Transverse colon (tissue), 4 donors: Measurements from ENCODE around the gene RBM3. TPM values are rescaled to one million over a fixed set of nuclear protein-coding genes. Genes with fewer than 3 reads are reported as not detected.

Source experiments
- DNase-seq: peaks from one replicate; pipeline ENCODE4 v3.0.0-alpha.2; 2019
- H3K27ac ChIP-seq, 4 donors: fragments of 200-600 bp; sonication (generic); 2 replicates each; pipeline ENCODE4 v1.5.1; 2016 to 2018; ENCODE audit warnings: inconsistent platforms in 4 of 4
- H3K27me3 ChIP-seq: fragments of 200-600 bp; sonication (generic); 2 replicates; pipeline ENCODE4 v1.5.1; 2017; ENCODE audit warnings: inconsistent platforms
- H3K36me3 ChIP-seq, 4 donors: fragments of 200-600 bp; sonication (generic); 2 replicates each; pipeline ENCODE4 v1.5.1; 2017 to 2019; ENCODE audit warnings: inconsistent platforms in 4 of 4
- H3K4me1 ChIP-seq, 4 donors: fragments of 200-600 bp; sonication (generic); 2 replicates each; pipeline ENCODE4 v1.5.1; 2017 to 2020; ENCODE audit warnings: inconsistent platforms in 4 of 4
- H3K4me3 ChIP-seq, 4 donors: fragments of 200-600 bp; sonication (generic); 1 replicate in 1 of 4; 2 replicates in 3 of 4; pipeline versions ENCODE4 v1.5.1 to v1.6.1; 2017 to 2019; ENCODE audit warnings: inconsistent platforms in 4 of 4
- H3K9me3 ChIP-seq, 2 donors: fragments of 200-600 bp; sonication (generic); 2 replicates each; pipeline ENCODE4 v1.5.1; 2017 to 2019; ENCODE audit warnings: inconsistent platforms in 2 of 2
- EP300 ChIP-seq: sonication (generic); formaldehyde crosslinking; IDR thresholded peaks from one replicate; pipeline ENCODE4 v1.6.1; 2017; ENCODE audit warnings: antibody characterized with exemption, low read depth
- POLR2A ChIP-seq: fragments of 450-650 bp; IDR thresholded peaks from one replicate; pipeline ENCODE4 v1.6.1; 2016; ENCODE audit warnings: antibody characterized with exemption, mild to moderate bottlenecking, moderate library complexity
- POLR2AphosphoS5 ChIP-seq, 3 donors: sonication (generic); formaldehyde crosslinking; IDR thresholded peaks; one replicate each; pipeline ENCODE4 v1.6.1; 2016; ENCODE audit warnings: antibody characterized with exemption in 3 of 3
- WGBS, 2 donors: methylation state at CpG; one replicate each; pipeline ENCODE4 v1.1.5; 2018; ENCODE audit warnings: low coverage in 1 of 2; 5-methylcytosine and 5-hydroxymethylcytosine counted together
- in situ Hi-C, 4 donors: fragments of 200-750 bp; cut with MboI; loops; one replicate each; pipeline versions ENCODE4 v1.15.0 to v1.15.1; 2017; ENCODE audit warnings: low sequenced_read_pairs in 3 of 4, low pct_ligation_motif_present in 1 of 4, low pct_unique_long_range_greater_than_20kb in 1 of 4
- intact Hi-C: fragments of 100-400 bp; cut with DNase I; formaldehyde crosslinking; loops from one replicate; pipeline ENCODE4 v1.15.1; 2023; ENCODE audit warnings: low total_unique reads
- total RNA-seq, 4 donors: library from RNA; depleted of rRNA; stranded (reverse); fragments of >200 nt; gene quantifications; one replicate each; pipeline ENCODE4 v1.1.0, GENCODE V29; 2016
- TF ChIP-seq, protein P1 (sequence below), 5 experiments: fragments of 200-600 bp in 3 of 5; fragments of 450-650 bp in 2 of 5; sonication (generic) in 3 of 5; IDR thresholded peaks; 1 replicate in 2 of 5; 2 replicates in 3 of 5; pipeline ENCODE4 v1.5.1; 2016 to 2017; ENCODE audit warnings: antibody characterized with exemption in 5 of 5, inconsistent platforms in 3 of 5, mild to moderate bottlenecking in 2 of 5, moderate library complexity in 1 of 5

RBM3 gene
- total RNA-seq, 4 donors from 2014 or later: 65.7 to 157 (median 127) TPM

DNA sequence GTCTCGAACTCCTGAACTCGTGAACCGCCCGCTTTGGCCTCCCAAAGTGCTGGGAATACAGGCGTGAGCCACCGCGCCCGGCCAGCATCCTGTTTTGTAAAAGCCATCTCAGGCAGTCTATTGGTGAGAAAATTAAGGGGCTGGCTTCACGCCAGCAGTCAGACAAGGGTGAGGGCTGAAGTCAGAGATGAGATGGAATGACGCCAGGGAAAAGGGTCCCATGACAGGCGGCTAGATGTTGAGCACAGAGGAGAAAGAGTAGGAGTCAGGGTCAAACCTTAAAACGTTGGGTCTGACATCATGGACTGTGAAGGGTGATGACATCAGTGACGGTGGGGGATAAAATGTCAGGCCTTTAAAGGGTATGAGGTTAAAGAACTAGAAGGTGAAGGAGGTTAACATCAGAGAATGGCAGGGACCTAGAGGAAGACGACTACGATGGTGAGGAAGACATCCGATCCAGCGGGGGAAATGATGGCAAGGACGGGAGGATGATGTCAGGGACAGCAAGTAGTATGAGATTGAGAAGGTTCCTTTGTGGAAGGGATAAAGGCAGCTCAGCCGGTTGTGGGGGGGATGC, 504 bp upstream of the RBM3 start:
- WGBS, 2 donors: 0 to 55% methylated on average over 3 to 19 of the region's 19 CpGs
- Histone ChIP-seq H3K27me3 (no peaks in the 10 kb centered on the region), H3K36me3 (peaks cover 0 to 16% (median 5%) of the 10 kb centered on the region in 4 donors), H3K4me1 (peaks cover 9 to 15% (median 12%) of the 10 kb centered on the region in 4 donors), H3K4me3 (peak overlapping the region in 3 of 4 donors; percentile 63 to 90 (median 84)), H3K27ac (peak overlapping the region; percentile 96 to 99 (median 98)), H3K9me3 (no peaks in the 10 kb centered on the region)
- TF ChIP-seq POLR2A: no peak
- DNase-seq: peak; percentile 29
- in situ Hi-C loops: no loop called here
- intact Hi-C loops: no loop called here

DNA sequence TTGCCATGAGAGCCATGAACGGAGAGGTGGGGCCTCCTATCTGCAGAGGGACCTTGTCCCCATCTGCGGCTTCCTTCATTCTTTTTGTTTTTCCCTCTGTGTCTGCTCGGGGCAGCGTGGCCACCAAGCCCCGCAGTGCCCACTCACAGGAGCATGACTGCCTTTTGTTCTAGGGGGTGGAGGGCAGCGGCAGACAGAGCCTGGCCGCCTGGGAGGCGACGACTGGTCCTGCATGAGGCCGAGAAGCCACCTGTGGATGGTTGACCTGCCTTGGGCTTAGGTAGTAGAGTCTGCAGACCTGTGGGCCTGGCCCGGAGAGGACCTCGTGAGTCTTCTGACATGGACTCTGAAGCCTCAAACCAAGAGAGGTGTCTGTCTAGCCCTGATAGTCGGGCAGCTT, 1.4 kb downstream of the RBM3 start:
- in situ Hi-C loops: no loop called here

DNA sequence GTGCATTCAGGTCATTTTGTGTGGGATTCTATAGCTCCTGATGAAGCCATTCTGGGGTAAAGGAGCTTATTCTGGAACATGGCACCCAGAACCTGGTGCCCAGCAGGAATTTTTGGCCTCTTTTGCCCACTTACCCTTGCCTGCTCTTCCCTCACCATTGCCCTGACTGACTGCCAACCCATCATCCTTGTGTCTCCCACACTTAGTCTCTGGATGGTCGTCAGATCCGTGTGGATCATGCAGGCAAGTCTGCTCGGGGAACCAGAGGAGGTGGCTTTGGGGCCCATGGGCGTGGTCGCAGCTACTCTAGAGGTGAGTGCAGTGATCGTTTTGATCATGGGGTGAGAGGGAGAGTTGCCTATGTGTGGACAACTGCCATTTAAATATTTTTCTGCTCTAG, 1.8 kb downstream of the RBM3 start:
- in situ Hi-C loops: no loop called here
- TF ChIP-seq POLR2AphosphoS5 (IDR thresholded peaks at IDR 0.05): no peak
- TF ChIP-seq, protein P1, sequence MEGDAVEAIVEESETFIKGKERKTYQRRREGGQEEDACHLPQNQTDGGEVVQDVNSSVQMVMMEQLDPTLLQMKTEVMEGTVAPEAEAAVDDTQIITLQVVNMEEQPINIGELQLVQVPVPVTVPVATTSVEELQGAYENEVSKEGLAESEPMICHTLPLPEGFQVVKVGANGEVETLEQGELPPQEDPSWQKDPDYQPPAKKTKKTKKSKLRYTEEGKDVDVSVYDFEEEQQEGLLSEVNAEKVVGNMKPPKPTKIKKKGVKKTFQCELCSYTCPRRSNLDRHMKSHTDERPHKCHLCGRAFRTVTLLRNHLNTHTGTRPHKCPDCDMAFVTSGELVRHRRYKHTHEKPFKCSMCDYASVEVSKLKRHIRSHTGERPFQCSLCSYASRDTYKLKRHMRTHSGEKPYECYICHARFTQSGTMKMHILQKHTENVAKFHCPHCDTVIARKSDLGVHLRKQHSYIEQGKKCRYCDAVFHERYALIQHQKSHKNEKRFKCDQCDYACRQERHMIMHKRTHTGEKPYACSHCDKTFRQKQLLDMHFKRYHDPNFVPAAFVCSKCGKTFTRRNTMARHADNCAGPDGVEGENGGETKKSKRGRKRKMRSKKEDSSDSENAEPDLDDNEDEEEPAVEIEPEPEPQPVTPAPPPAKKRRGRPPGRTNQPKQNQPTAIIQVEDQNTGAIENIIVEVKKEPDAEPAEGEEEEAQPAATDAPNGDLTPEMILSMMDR (IDR thresholded peaks at IDR 0.05): no peak
- no peak for TF ChIP-seq POLR2A
- no peak for TF ChIP-seq EP300
- Histone ChIP-seq H3K27ac (peak overlapping the region in 3 of 4 donors; percentile 97 to 99 (median 99)), H3K9me3 (no peaks in the 10 kb centered on the region), H3K36me3 (peaks cover 0 to 16% (median 5%) of the 10 kb centered on the region in 4 donors), H3K27me3 (no peaks in the 10 kb centered on the region), H3K4me3 (peak overlapping the region in 2 of 4 donors; percentile 63 to 90), H3K4me1 (peaks cover 9 to 15% (median 12%) of the 10 kb centered on the region in 4 donors)
- no peak for DNase-seq
- WGBS, 2 donors: 59% methylated on average over 6 of the region's 6 CpGs; no CpG with 5 or more reads in 1 of the 2 donors
- intact Hi-C loops: no loop called here

More for the DNA sequence above, 1.4 kb downstream of the RBM3 start:
- peaks cover 9 to 15% (median 12%) of the 10 kb centered on the region in 4 donors for H3K4me1 ChIP-seq
- no peaks in the 10 kb centered on the region for H3K9me3 ChIP-seq
- DNase-seq: no peak
- WGBS, 2 donors: 73% methylated on average over 13 of the region's 13 CpGs; no CpG with 5 or more reads in 1 of the 2 donors
- TF ChIP-seq POLR2A (no peak), EP300 (no peak)
- H3K27me3 ChIP-seq: no peaks in the 10 kb centered on the region
- intact Hi-C loops: no loop called here
- peak overlapping the region; percentile 96 to 99 (median 98) for H3K27ac ChIP-seq
- H3K4me3 ChIP-seq: peak overlapping the region in 3 of 4 donors; percentile 63 to 90 (median 84)
- peaks cover 0 to 16% (median 5%) of the 10 kb centered on the region in 4 donors for H3K36me3 ChIP-seq

DNA sequence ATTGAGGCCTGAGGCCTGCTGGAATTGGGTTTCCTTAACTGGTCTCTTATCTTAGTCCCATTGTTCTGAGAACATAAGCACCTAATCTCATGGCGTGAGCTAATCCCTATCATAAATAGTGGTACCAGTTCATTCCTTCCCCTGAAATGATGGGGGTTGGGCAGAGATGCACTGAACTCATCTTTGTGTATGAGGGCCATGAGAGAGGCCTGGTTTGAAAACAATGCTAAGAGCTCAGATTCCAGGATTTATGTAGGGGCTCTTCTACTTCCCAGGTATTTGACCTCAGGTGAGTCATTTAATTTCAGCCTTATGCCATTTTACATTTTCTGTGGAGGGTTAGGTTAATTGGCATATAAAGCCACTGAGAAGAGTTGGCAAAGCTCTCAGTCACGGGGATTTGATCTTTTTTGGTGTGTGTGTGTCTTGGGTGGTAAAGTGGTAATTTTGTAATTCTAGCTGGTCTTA, 4.4 kb downstream of the RBM3 start:
- 63% methylated on average over 2 of the region's 2 CpGs; no CpG with 5 or more reads in 1 of the 2 donors for WGBS, 2 donors
- Histone ChIP-seq H3K27me3 (no peaks in the 10 kb centered on the region), H3K4me1 (peaks cover 9 to 15% (median 12%) of the 10 kb centered on the region in 4 donors), H3K36me3 (peaks cover 0 to 16% (median 5%) of the 10 kb centered on the region in 4 donors), H3K4me3 (no peak overlapping the region), H3K9me3 (no peaks in the 10 kb centered on the region), H3K27ac (no peak overlapping the region)
- TF ChIP-seq EP300 (no peak), POLR2A (no peak), POLR2AphosphoS5 (IDR thresholded peaks at IDR 0.05) (no peak)
- TF ChIP-seq, protein P1 (IDR thresholded peaks at IDR 0.05): no peak
- intact Hi-C loops (no loop called here), in situ Hi-C loops (no loop called here)
- DNase-seq: no peak

DNA sequence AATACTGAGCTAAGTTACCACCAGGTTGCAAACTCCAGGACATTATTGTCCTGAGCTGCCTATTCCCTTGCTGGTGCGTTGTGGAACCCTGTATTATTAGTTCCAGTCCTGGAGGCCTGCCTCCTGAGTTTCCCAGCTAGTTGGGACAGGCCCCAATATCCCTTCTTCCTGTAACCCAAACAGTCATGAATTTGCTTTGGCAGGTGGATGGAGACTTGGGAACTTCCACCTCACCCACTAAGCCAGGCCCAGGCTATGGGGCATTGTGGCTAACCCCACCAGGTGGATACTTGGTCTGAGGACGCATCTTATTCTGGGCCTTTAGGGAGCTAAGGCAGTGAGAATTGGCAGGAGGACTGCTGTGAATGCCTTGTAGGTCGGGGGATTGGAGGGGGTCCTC, 5.0 kb downstream of the RBM3 start:
- intact Hi-C loops: no loop called here
- H3K4me1 ChIP-seq: peaks cover 9 to 15% (median 12%) of the 10 kb centered on the region in 4 donors
- no peaks in the 10 kb centered on the region for H3K27me3 ChIP-seq
- 78 to 80% methylated on average over 1 to 3 of the region's 3 CpGs for WGBS, 2 donors
- in situ Hi-C loops: no loop called here
- H3K36me3 ChIP-seq: peaks cover 0 to 16% (median 5%) of the 10 kb centered on the region in 4 donors
- no peak overlapping the region for H3K27ac ChIP-seq
- H3K4me3 ChIP-seq: no peak overlapping the region
- no peak for DNase-seq
- no peak for TF ChIP-seq POLR2AphosphoS5 (IDR thresholded peaks at IDR 0.05)
- TF ChIP-seq EP300: no peak
- no peak for TF ChIP-seq POLR2A
- TF ChIP-seq, protein P1 (IDR thresholded peaks at IDR 0.05): no peak
- no peaks in the 10 kb centered on the region for H3K9me3 ChIP-seq
